ENCODE data around the gene NBEAL2.

The NBEAL2 gene

DNA sequence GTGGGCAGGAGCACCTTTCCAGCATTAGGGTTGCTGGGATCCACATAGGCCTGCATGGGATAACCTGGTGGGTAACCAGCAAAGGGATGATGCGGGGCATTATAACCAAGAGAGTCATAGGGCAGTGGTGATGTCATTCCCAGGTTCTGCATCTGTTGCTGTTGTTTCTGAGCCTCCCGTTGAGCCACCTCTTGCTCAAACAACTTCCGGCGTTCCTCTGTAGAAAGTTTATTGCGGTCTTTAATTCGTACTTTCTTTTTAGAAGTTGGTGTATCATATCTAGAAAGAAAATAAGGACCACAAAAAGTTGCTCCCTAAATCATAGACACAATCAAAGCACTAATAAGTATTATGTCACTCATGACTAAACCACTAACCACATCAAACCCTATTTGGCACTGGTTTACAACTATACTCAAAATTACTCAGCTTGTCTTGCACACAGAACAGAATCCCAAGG lies 77.8 kb downstream of the NBEAL2 start:
- no peak for TF ChIP-seq CTCF (IDR thresholded peaks at IDR 0.05; ENCODE audit: extremely low read depth, insufficient read depth, missing control alignments)
- no peak for DNase-seq (ENCODE audit: low spot score)
- in situ Hi-C loops (cut with MboI; ENCODE audit: low pct_unique_long_range_greater_than_20kb, low sequenced_read_pairs, unreplicated experiment): no loop called here

Measured in GM13977 (cell line).